H9 (cell line): ENCODE measurements around the gene INPP4A. TPM values are rescaled to one million over a fixed set of nuclear protein-coding genes. Genes with fewer than 3 reads are reported as not detected.

Experiments
- DNase-seq: peaks from one replicate; pipeline ENCODE4 v3.0.0-alpha.2; 2017
- H2AFZ ChIP-seq: one replicate; pipeline ENCODE4 v1.6.1; 2013; ENCODE audit warnings: mild to moderate bottlenecking, low read length, control low read depth, moderate library complexity
- H2AK5ac ChIP-seq: 2 replicates; pipeline ENCODE4 v1.6.1; 2013; ENCODE audit warnings: low read length, control low read depth, mixed read lengths; ENCODE audit not compliant: insufficient read length
- H2BK120ac ChIP-seq: one replicate; pipeline ENCODE4 v1.6.1; 2013; ENCODE audit warnings: low read depth, mild to moderate bottlenecking, low read length, control low read depth, inconsistent platforms; ENCODE audit not compliant: poor library complexity, severe bottlenecking
- H2BK12ac ChIP-seq: 2 replicates; pipeline ENCODE4 v1.6.1; 2013; ENCODE audit warnings: low read length, control low read depth, mixed read lengths, low read depth; ENCODE audit not compliant: insufficient read length
- H2BK15ac ChIP-seq: 2 replicates; pipeline ENCODE4 v1.6.1; 2013; ENCODE audit warnings: low read depth, low read length, control low read depth
- H2BK20ac ChIP-seq: one replicate; pipeline ENCODE4 v1.6.1; 2013; ENCODE audit warnings: low read depth, mild to moderate bottlenecking, low read length, control low read depth, inconsistent platforms; ENCODE audit not compliant: poor library complexity, severe bottlenecking
- H2BK5ac ChIP-seq: 2 replicates; pipeline ENCODE4 v1.6.1; 2013; ENCODE audit warnings: low read length, control low read depth, mixed read lengths; ENCODE audit not compliant: insufficient read length
- H3K14ac ChIP-seq: 2 replicates; pipeline ENCODE4 v1.6.1; 2013; ENCODE audit warnings: low read length, control low read depth; ENCODE audit not compliant: insufficient read depth
- H3K18ac ChIP-seq: 2 replicates; pipeline ENCODE4 v1.6.1; 2013; ENCODE audit warnings: low read depth, mild to moderate bottlenecking, mixed read lengths, low read length, control low read depth; ENCODE audit not compliant: insufficient read length
- H3K23ac ChIP-seq: 2 replicates; pipeline ENCODE4 v1.6.1; 2013; ENCODE audit warnings: low read length, control low read depth, mixed read lengths, low read depth; ENCODE audit not compliant: insufficient read length
- H3K23me2 ChIP-seq: 2 replicates; pipeline ENCODE4 v1.6.1; 2013; ENCODE audit warnings: low read depth, mild to moderate bottlenecking, mixed read lengths, low read length, control low read depth; ENCODE audit not compliant: insufficient read length, poor library complexity, severe bottlenecking
- H3K27ac ChIP-seq: 2 replicates; pipeline ENCODE4 v1.5.1; 2013; ENCODE audit warnings: low read length, control low read depth, mixed read lengths, low read depth; ENCODE audit not compliant: insufficient read length
- H3K27me3 ChIP-seq: 2 replicates; pipeline ENCODE4 v1.6.1; 2013; ENCODE audit warnings: low read length, control low read depth, inconsistent platforms; ENCODE audit not compliant: insufficient read depth
- H3K4ac ChIP-seq: 2 replicates; pipeline ENCODE4 v1.6.1; 2013; ENCODE audit warnings: low read depth, mild to moderate bottlenecking, control low read depth, inconsistent platforms, low read length, moderate library complexity
- H3K4me1 ChIP-seq: 2 replicates; pipeline ENCODE4 v1.6.1; 2013; ENCODE audit warnings: low read length, control low read depth, inconsistent platforms; ENCODE audit not compliant: insufficient read depth
- H3K4me2 ChIP-seq: 2 replicates; pipeline ENCODE4 v1.6.1; 2013; ENCODE audit warnings: low read length, control low read depth, mixed read lengths; ENCODE audit not compliant: insufficient read length, insufficient read depth
- H3K56ac ChIP-seq: 2 replicates; pipeline ENCODE4 v1.6.1; 2013; ENCODE audit warnings: low read depth, mild to moderate bottlenecking, mixed read lengths, low read length, control low read depth; ENCODE audit not compliant: insufficient read length
- H3K79me1 ChIP-seq: 2 replicates; pipeline ENCODE4 v1.6.1; 2013; ENCODE audit warnings: low read depth, mild to moderate bottlenecking, moderate library complexity, low read length, control low read depth, inconsistent platforms; ENCODE audit not compliant: insufficient read depth, poor library complexity, severe bottlenecking
- H3K79me2 ChIP-seq: 2 replicates; pipeline ENCODE4 v1.6.1; 2013; ENCODE audit warnings: low read length, control low read depth, inconsistent platforms; ENCODE audit not compliant: insufficient read depth
- H3K9ac ChIP-seq: 2 replicates; pipeline ENCODE4 v1.6.1; 2013; ENCODE audit warnings: low read length, control low read depth, mixed read lengths; ENCODE audit not compliant: insufficient read length; ENCODE audit errors: extremely low read depth
- H3K9me3 ChIP-seq: one replicate; pipeline ENCODE4 v1.6.1; 2013; ENCODE audit warnings: low read depth, low read length, inconsistent platforms; ENCODE audit not compliant: control insufficient read depth
- H3T11ph ChIP-seq: one replicate; pipeline ENCODE4 v1.6.1; 2013; ENCODE audit warnings: mild to moderate bottlenecking, low read length, control low read depth, inconsistent platforms
- H4K20me1 ChIP-seq: one replicate; pipeline ENCODE4 v1.6.1; 2013; ENCODE audit not compliant: control insufficient read depth, insufficient read length, insufficient read depth
- H4K5ac ChIP-seq: 2 replicates; pipeline ENCODE4 v1.6.1; 2013; ENCODE audit warnings: low read depth, mild to moderate bottlenecking, mixed read lengths, low read length, control low read depth; ENCODE audit not compliant: insufficient read length
- H4K8ac ChIP-seq: replicated peaks from 2 replicates; pipeline ENCODE4 v1.6.1; 2013; ENCODE audit warnings: low read length, control low read depth, mixed read lengths, low read depth; ENCODE audit not compliant: insufficient read length
- H4K91ac ChIP-seq: 2 replicates; pipeline ENCODE4 v1.6.1; 2013; ENCODE audit warnings: low read depth, mild to moderate bottlenecking, moderate library complexity, mixed read lengths, low read length, control low read depth; ENCODE audit not compliant: insufficient read length
- H3K27ac Mint-ChIP-seq, 3 experiments: 2 replicates in 2 of 3; 3 replicates in 1 of 3; pipeline ENCODE4 v1.8.0; 2020 to 2021; ENCODE audit warnings: mixed read lengths in 3 of 3, mild to moderate bottlenecking in 1 of 3, moderate library complexity in 1 of 3
- H3K27me3 Mint-ChIP-seq: 2 replicates; pipeline ENCODE4 v1.8.0; 2021; ENCODE audit warnings: low read depth, mild to moderate bottlenecking, moderate library complexity, mixed read lengths
- H3K36me3 Mint-ChIP-seq, 3 experiments: 2 replicates in 2 of 3; 3 replicates in 1 of 3; pipeline ENCODE4 v1.8.0; 2020 to 2021; ENCODE audit warnings: low read depth in 3 of 3, mixed read lengths in 3 of 3; ENCODE audit not compliant: insufficient read depth in 1 of 3
- H3K4me1 Mint-ChIP-seq, 2 experiments: 2 replicates each; pipeline ENCODE4 v1.8.0; 2020; ENCODE audit warnings: mixed read lengths in 2 of 2
- H3K4me3 Mint-ChIP-seq, 2 experiments: 2 replicates in 1 of 2; 3 replicates in 1 of 2; pipeline ENCODE4 v1.8.0; 2020 to 2021; ENCODE audit warnings: mild to moderate bottlenecking in 2 of 2, mixed read lengths in 2 of 2, moderate library complexity in 1 of 2
- H3K9me3 Mint-ChIP-seq, 2 experiments: 2 replicates in 1 of 2; 3 replicates in 1 of 2; pipeline ENCODE4 v1.8.0; 2020; ENCODE audit warnings: mild to moderate bottlenecking in 2 of 2, mixed read lengths in 2 of 2, moderate library complexity in 1 of 2
- CTCF ChIP-seq: fragments of 200-600 bp; sonication (generic); conservative IDR thresholded peaks from 3 replicates; pipeline ENCODE4 v1.8.0; 2021; ENCODE audit warnings: antibody characterized with exemption, mild to moderate bottlenecking
- total RNA-seq: library from RNA; stranded (reverse); gene quantifications from 2 replicates; pipeline ENCODE4 v1.2.1, GENCODE V29; 2021

The INPP4A gene
- total RNA-seq, 1 experiment from 2014 or later, result 55.2 TPM

- TF ChIP-seq CTCF, result no peak
- H3K79me1 ChIP-seq, result no peaks in the 10 kb centered on the region
- Mint-ChIP-seq H3K4me3 (no peak overlapping the region), H3K9me3 (peaks cover 30 to 41% of the 10 kb centered on the region in 2 experiments), H3K27me3 (no peaks in the 10 kb centered on the region), H3K4me1 (peaks cover 18 to 33% of the 10 kb centered on the region in 2 experiments), H3K27ac (no peak overlapping the region), H3K36me3 (peaks cover 45 to 56% (median 46%) of the 10 kb centered on the region in 3 experiments)
- H2BK120ac ChIP-seq, result no peak overlapping the region
- no peak overlapping the region for H2AK5ac ChIP-seq
- H2BK12ac ChIP-seq, result no peak overlapping the region
- no peaks in the 10 kb centered on the region; the same call in 1 of the 2 replicates for H3K27me3 ChIP-seq
- H4K5ac ChIP-seq, result no peak overlapping the region
- H3T11ph ChIP-seq, result no peak overlapping the region
- no peak overlapping the region for H2BK15ac ChIP-seq
- no peak for DNase-seq
- no peak overlapping the region for H3K9ac ChIP-seq
- H3K23me2 ChIP-seq, result no peaks in the 10 kb centered on the region
- no peak overlapping the region for H3K23ac ChIP-seq
- H2AFZ ChIP-seq, result no peak overlapping the region
- no peak overlapping the region for H3K27ac ChIP-seq
- H2BK20ac ChIP-seq, result no peak overlapping the region
- no peak overlapping the region for H3K18ac ChIP-seq
- no peaks in the 10 kb centered on the region for H3K9me3 ChIP-seq
- H3K56ac ChIP-seq, result no peak overlapping the region
- no peak overlapping the region for H3K4ac ChIP-seq
- no peak overlapping the region for H2BK5ac ChIP-seq
- H3K4me2 ChIP-seq, result no peak overlapping the region
- H3K14ac ChIP-seq, result no peak overlapping the region
- H4K8ac ChIP-seq, result no peak overlapping the region
- H3K4me1 ChIP-seq, result no peaks in the 10 kb centered on the region
- no peaks in the 10 kb centered on the region for H4K20me1 ChIP-seq
- H3K79me2 ChIP-seq, result no peaks in the 10 kb centered on the region
- H4K91ac ChIP-seq, result no peak overlapping the region
These were observed 50.0 kb downstream of the INPP4A start for GRCh38 chr2:98494699-98495098.
